NCI-H2171 treated with DMSO at 0.1 percent for 48 hours (cell line): ENCODE measurements around the gene QSER1.
"Not testable (repeated sequence)": the region's sequence is repeated elsewhere in the genome, so short reads cannot be mapped to it uniquely, and the experiment has no call there.

Experiments used
- DNase-seq: peaks from one replicate; lab custom pipeline; 2025; lab: John Stamatoyannopoulos, UW

The QSER1 gene

DNA sequence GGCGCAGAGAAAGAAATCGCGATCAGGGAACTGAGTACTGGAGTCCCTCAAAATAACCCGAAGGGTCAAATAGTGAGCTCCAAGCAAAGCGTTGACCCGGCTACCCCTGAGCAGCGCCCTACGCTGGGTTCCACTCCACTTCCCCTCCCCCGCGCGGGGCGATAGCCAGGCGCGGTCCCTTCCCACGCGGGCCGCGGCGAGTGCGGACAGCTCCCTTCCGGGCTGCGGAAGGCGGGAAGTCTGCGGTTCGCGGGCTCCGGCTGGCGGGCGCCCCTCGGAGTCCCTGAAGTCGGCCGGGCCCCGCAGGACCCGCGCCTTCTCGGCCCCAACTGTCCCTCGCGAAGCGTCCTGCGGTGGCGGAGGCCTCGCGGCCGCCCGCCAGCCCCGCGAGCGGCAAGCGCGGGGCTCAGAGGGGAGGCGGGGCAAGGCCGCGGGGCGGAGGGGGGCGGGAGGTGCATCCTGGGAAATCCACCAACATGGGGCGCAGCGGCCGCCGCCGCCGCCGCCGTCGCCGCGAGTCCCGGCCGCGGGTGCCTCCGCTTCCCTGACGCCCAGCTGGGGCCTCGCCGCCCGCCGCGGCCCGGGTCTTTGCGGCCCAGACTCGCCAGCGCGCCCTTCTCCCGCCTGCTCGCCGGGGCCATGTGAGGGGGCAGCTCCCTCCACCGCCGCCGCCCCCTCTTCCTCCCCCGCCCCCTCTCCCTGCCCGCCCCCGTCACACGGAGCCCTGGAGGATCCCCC lies at the start of gene QSER1:
QSER1 (plus strand) TSS at position 457 of the 738 bp plus-strand sequence. CDS start 315 bp downstream, outside the sequence.
- DNase-seq: peak; percentile 89

DNA sequence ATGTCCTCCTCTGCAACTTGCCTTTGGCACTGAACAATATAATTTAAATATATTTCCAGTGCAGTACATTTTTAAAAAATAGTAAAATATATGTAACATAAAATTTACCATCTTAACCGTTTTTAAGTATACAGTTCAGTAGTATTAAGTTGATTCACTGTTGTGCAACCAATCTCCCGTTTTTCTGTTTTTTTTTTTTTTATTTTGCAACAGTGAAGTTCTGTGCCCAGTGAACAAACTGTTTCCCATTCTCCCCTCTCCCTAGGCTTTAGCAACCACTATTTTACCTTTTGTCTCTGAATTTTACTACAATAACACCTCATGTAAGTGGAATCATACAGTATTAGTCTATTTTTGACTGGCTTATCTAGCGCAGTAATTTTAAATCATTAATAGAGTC lies 49.1 kb upstream of the QSER1 start:
- DNase-seq: no peak

GRCh38 chr11:32847511-32847910 lies 45.1 kb upstream of the QSER1 start:
- no peak for DNase-seq

DNA sequence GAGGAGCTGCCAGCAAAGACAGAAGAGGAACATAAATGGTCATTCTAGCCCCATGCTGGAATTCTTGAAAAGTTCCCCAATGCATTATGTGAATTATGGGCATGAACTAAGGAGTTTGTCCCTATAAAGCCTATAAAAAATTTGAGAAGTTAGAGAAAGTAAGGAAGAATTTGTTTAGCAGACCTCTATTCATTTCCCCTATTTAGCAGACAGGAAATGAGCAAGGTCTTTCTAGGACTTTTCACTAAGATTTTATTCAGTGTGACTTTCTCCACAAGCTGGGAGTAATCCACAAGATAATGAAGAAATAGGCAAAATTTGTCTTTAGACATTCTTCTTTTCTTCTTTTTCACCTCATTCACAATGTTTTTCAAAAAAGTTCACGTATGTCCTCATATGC lies 42.9 kb upstream of the QSER1 start:
- DNase-seq: no peak

GRCh38 chr11:32851251-32851650 lies 41.4 kb upstream of the QSER1 start:
- no peak for DNase-seq

DNA sequence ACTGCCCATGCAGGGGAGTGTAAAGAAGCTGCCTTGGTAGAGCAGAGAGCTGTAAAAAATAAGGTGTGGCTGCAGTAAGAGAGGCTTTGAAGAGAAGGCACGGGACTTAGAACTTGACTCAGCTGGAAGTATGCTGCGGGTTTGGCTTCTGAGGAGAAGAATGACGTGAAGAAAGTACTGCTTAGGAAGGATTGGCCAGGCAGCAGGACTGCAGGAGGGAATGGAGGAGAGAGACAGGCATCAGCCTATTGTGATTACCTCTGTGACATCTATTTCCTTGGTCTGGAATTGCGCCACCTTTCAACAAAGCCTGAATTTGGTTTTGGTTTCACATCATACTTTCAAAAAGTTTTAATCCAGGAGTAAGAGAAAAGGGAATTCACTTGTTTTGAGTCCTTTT lies 40.4 kb upstream of the QSER1 start:
- no peak for DNase-seq

DNA sequence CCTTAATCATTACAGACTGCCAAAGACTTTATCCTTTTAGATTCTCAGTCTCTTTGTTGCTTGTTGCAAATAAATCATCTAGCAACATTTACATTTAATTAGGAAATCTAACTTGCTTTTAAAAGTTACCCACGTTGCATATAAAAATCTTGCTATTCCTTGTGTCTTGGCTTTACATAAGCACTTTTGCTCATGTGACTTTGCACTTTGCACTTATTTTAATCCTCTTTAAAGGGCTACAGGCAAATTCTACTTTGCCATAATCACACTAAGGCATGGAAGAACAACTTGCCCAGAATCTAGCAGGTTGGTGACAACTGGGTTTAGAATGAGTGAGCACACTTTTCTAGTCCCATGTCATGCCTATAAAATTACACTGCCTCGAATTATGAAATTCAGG lies 37.0 kb upstream of the QSER1 start:
- no peak for DNase-seq

- DNase-seq: no peak
These were observed 33.9 kb upstream of the QSER1 start for GRCh38 chr11:32858731-32859130.

GRCh38 chr11:32861850-32862577 lies 30.6 kb upstream of the QSER1 start:
- no peak for DNase-seq

DNA sequence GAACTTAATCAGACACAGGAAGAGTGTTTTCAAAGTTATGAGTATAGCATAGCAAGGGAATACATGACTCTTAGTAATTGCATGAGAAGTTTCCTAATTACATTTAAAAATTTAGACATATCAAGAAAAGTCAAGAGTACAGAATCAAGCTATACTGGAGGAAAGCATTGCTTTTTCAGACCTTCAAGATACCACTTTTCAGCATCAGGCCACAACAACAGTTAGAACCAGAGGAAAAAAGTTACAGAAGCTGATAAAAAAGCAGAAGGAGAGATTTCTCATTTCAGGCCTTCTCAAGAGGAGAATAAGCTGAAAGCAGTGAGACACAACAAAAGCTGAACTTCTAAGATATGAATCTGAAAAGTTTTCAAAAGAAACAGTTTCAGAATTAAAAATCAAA lies 28.1 kb upstream of the QSER1 start:
- DNase-seq: no peak

DNA sequence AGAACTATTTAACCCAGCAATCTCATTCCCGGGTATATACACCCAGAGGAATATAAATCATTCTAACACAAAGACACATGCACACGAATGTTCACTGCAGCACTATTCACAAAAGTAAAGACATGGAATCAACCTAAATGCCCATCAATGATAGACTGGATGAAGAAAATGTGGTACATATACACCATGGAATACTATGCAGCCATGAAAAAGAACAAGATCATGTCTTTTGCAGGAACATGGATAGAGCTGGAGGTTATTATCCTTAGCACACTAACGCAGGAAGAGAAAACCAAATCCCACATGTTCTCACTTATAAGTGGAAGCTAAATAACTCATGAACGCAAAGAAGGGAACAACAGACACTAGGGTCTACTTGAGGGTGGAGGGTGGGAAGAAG lies 23.9 kb upstream of the QSER1 start:
- DNase-seq: not testable (repeated sequence)

DNA sequence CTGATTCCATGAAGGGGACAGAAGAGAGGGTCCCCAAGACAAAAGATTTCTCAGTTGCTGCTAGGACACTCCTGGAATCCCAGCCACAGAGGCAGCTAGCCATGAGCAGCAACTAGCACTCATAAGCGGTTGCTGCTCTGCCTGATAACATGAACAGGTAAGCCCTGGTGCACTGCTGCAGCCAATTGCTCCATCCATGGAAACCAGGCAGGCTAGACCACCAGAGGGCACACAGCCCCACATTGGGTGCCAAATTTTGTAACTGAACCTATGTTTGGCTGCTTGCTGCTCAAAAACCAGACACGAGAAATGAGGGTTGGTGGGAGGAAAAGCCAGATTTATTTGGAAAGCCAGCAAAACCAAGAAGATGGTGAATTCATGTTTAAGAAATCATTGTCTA lies 21.9 kb upstream of the QSER1 start:
- peak; percentile 46 for DNase-seq

- no peak for DNase-seq
These were observed 18.5 kb upstream of the QSER1 start for GRCh38 chr11:32874132-32874531.

GRCh38 chr11:32881286-32881685 lies 11.3 kb upstream of the QSER1 start:
- no peak for DNase-seq

- DNase-seq: no peak
These were observed 9.2 kb upstream of the QSER1 start for GRCh38 chr11:32883421-32883820.

- no peak for DNase-seq
These were observed 8.6 kb upstream of the QSER1 start for GRCh38 chr11:32884023-32884422.

- DNase-seq: peak; percentile 51
These were observed 7.7 kb upstream of the QSER1 start for GRCh38 chr11:32884770-32885384.

DNA sequence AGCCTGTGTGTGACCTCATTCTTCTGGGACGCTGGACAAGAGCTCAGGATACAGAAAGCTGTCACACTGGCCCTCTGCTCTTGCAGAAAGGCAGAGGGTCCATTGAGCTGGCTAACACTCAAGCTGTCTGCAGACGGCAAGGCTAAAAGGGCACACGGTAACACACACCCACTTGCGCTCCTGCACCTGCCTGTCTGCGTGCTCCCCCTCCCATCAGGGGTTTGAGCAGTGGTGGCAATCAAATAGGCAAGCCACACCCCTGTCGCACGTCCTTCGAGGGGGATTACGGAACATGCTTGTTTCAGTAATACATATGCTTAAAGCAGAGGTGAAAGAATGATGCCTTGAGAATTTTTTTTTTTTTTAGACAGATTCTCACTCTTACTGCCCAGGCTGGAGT lies 7.1 kb upstream of the QSER1 start:
- DNase-seq: no peak

- no peak for DNase-seq
These were observed 6.4 kb upstream of the QSER1 start for GRCh38 chr11:32886180-32886579.

DNA sequence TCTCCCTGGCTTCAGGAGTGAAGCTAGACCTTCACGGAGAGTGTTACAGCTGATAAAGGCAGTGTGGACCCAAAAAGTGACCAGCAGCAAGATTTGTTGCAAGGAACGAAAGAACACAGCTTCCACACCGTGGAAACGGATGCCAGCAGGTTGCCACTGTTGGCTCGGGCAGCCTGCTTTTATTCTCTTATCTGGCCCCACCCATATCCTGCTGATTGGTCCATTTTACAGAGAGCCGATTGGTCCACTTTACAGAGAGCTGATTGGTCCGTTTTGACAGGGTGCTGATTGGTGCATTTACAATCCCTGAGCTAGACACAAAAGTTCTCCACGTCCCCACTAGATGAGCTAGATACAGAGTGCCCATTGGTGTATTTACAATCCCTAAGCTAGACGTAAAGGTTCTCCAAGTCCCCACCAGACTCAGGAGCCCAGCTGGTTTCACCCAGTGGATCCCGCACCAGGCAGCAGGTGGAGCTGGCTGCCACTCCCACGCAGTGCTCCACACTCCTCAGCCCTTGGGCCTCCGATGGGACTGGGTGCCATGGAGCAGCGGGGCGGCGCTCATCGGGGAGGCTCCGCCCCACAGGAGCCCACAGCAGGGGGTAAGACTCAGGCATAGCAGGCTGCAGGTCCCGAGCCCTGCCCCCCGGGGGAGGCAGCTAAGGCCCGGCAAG lies 4.8 kb upstream of the QSER1 start:
- not testable (repeated sequence) for DNase-seq

- DNase-seq: not testable (repeated sequence)
These were observed 4.3 kb upstream of the QSER1 start for GRCh38 chr11:32888384-32888710.

DNA sequence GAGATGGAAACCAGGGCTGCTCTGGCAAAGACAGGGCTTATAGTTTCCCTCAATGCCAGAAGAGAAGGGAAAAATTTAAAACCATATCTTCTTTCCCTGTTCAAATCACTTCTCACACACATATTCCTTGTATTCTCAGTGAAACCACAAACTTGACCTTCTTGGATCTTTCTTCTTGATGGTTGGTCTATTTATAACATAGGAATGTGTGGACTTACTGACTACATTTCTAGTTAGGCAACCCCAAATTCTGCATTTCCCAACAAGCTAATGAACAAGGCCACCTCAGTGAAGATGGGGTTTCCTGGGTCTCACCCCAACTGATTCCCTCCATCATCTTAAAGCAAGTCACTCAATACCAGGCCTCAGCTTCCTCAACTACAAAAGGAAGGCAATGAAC lies 3.8 kb upstream of the QSER1 start:
- DNase-seq: no peak
